Endothelial cell of umbilical vein (primary cell): ENCODE data around the gene UBB. TPM values are rescaled to one million over a fixed set of nuclear protein-coding genes. Genes with fewer than 3 reads are reported as not detected.

Experiments used
- BruUV-seq: library from RNA; stranded (reverse); fragments of 400-500 nt; replicated peaks from 2 replicates; lab custom pipeline; 2021; lab: Mats Ljungman, UMichigan
- CTCF ChIA-PET: fragments of 300-600, 350-600 bp; sonication (Branson Sonifier 250); formaldehyde crosslinking; loops from one replicate; lab custom pipeline; 2021; ENCODE audit warnings: antibody characterized with exemption, inconsistent platforms; lab: Charles Lee
- POLR2A ChIA-PET: fragments of 300-600, 350-600 bp; sonication (Branson Sonifier 250); formaldehyde crosslinking; loops from one replicate; lab custom pipeline; 2021; ENCODE audit warnings: antibody characterized with exemption, inconsistent platforms; lab: Charles Lee
- DNase-seq: peaks from one replicate; pipeline ENCODE4 v3.0.0-alpha.2; 2011; ENCODE audit warnings: low read depth, low spot score
- FAIRE-seq: peaks from 2 replicates; lab custom pipeline; 2011; peaks lifted over from hg19 to GRCh38; lab: Jason Lieb, UNC
- H2AFZ ChIP-seq: 2 replicates; pipeline ENCODE4 v1.6.0; 2012; ENCODE audit warnings: low read depth, low read length, control low read depth, inconsistent platforms
- H3K27ac ChIP-seq: 2 replicates; pipeline ENCODE4 v1.5.1; 2011; ENCODE audit warnings: low read depth, mild to moderate bottlenecking, control low read depth, low read length, moderate library complexity; ENCODE audit not compliant: insufficient read depth
- H3K27me3 ChIP-seq, 2 experiments: 2 replicates each; pipeline versions ENCODE4 v1.6.0 to v1.6.1; 2011; ENCODE audit warnings: low read length in 2 of 2, mixed read lengths in 1 of 2; ENCODE audit not compliant: control insufficient read depth in 2 of 2, insufficient read depth in 2 of 2
- H3K36me3 ChIP-seq, 2 experiments: 2 replicates in 1 of 2; 3 replicates in 1 of 2; pipeline ENCODE4 v1.5.1; 2011; ENCODE audit warnings: low read length in 2 of 2, mild to moderate bottlenecking in 1 of 2, moderate library complexity in 1 of 2; ENCODE audit not compliant: control insufficient read depth in 2 of 2, insufficient read depth in 2 of 2; ENCODE audit errors: extremely low read depth in 1 of 2
- H3K4me1 ChIP-seq: 3 replicates; pipeline ENCODE4 v1.5.1; 2011; ENCODE audit warnings: mild to moderate bottlenecking, low read length; ENCODE audit not compliant: control insufficient read depth, insufficient read depth; ENCODE audit errors: extremely low read depth
- H3K4me2 ChIP-seq: 2 replicates; pipeline ENCODE4 v1.6.1; 2011; ENCODE audit warnings: low read length, control low read depth, mixed read lengths; ENCODE audit not compliant: insufficient read depth
- H3K4me3 ChIP-seq, 3 experiments: fragments of 200-600 bp in 1 of 3; sonication (generic), shearing (Covaris generic) in 1 of 3; replicated peaks in 1 of 3; 2 replicates each; pipeline ENCODE4 v1.5.1; 2011 to 2016; ENCODE audit warnings: control low read depth in 3 of 3, low read length in 3 of 3, mild to moderate bottlenecking in 2 of 3, inconsistent platforms in 1 of 3, low read depth in 1 of 3, moderate library complexity in 1 of 3; ENCODE audit not compliant: insufficient read depth in 1 of 3
- H3K79me2 ChIP-seq: 2 replicates; pipeline ENCODE4 v1.6.0; 2012; ENCODE audit warnings: low read length, inconsistent platforms; ENCODE audit not compliant: control insufficient read depth, insufficient read depth
- H3K9ac ChIP-seq: replicated peaks from 2 replicates; pipeline ENCODE3; 2011; ENCODE audit warnings: low read length, control low read depth; ENCODE audit not compliant: insufficient read depth; ENCODE audit errors: extremely low read depth
- H3K9me1 ChIP-seq: replicated peaks from 3 replicates; pipeline ENCODE4 v1.6.0; 2011; ENCODE audit warnings: mild to moderate bottlenecking, low read length; ENCODE audit not compliant: control insufficient read depth, insufficient read depth; ENCODE audit errors: extremely low read depth
- H3K9me3 ChIP-seq: replicated peaks from 2 replicates; pipeline ENCODE4 v1.5.1; 2012; ENCODE audit warnings: low read length, inconsistent platforms; ENCODE audit not compliant: control insufficient read depth, insufficient read depth
- H4K20me1 ChIP-seq: replicated peaks from 2 replicates; pipeline ENCODE3; 2011; ENCODE audit warnings: mild to moderate bottlenecking, low read length; ENCODE audit not compliant: control insufficient read depth, insufficient read depth; ENCODE audit errors: extremely low read depth
- CTCF ChIP-seq, 2 donors: IDR thresholded peaks; 1 replicate in 1 of 2; 2 replicates in 1 of 2; pipeline ENCODE4 v1.5.1; 2011; ENCODE audit warnings: low read length in 2 of 2, mild to moderate bottlenecking in 2 of 2, moderate library complexity in 2 of 2, control low read depth in 1 of 2, inconsistent platforms in 1 of 2, low read depth in 1 of 2; ENCODE audit not compliant: insufficient read depth in 1 of 2; ENCODE audit errors: extremely low read depth in 1 of 2
- EZH2 ChIP-seq: IDR thresholded peaks from 2 replicates; pipeline ENCODE4 v1.6.1; 2012; ENCODE audit warnings: borderline replicate concordance, low read depth, mild to moderate bottlenecking, moderate library complexity, low read length, inconsistent platforms; ENCODE audit not compliant: severe bottlenecking
- FOS ChIP-seq: IDR thresholded peaks from 2 replicates; pipeline ENCODE4 v1.6.1; 2011; ENCODE audit warnings: mild to moderate bottlenecking, low read length, moderate library complexity, borderline replicate concordance; ENCODE audit not compliant: insufficient read depth
- GATA2 ChIP-seq: IDR thresholded peaks from 2 replicates; pipeline ENCODE4 v1.7.0; 2011; ENCODE audit warnings: low read depth, mild to moderate bottlenecking, moderate library complexity, mixed read lengths, low read length; ENCODE audit not compliant: insufficient read length, insufficient read depth
- JUN ChIP-seq: IDR thresholded peaks from 2 replicates; pipeline ENCODE4 v1.6.1; 2011; ENCODE audit warnings: borderline replicate concordance, low read depth; ENCODE audit not compliant: insufficient read length, insufficient read depth
- MAX ChIP-seq: IDR thresholded peaks from 2 replicates; pipeline ENCODE4 v1.6.1; 2011; ENCODE audit not compliant: insufficient read depth, insufficient read length
- MYC ChIP-seq: IDR thresholded peaks from one replicate; pipeline ENCODE4 v1.6.1; 2011; ENCODE audit warnings: mild to moderate bottlenecking, low read depth, low read length
- POLR2A ChIP-seq: IDR thresholded peaks from 2 replicates; pipeline ENCODE4 v1.6.1; 2012; ENCODE audit warnings: low read depth, mild to moderate bottlenecking, control low read depth, low read length
- POLR2AphosphoS5 ChIP-seq: IDR thresholded peaks from 2 replicates; pipeline ENCODE4 v1.6.1; 2012; ENCODE audit warnings: low read depth, mild to moderate bottlenecking, control low read depth, low read length, moderate library complexity; ENCODE audit not compliant: insufficient read depth
- dilution Hi-C: fragments of 300-500 bp; cut with MboI; formaldehyde crosslinking; loops from one replicate; pipeline ENCODE4 v1.15.0; 2019; ENCODE audit warnings: low sequenced_read_pairs; ENCODE audit not compliant: extremely low pct_ligation_motif_present
- intact Hi-C: fragments of 100-400 bp; cut with micrococcal nuclease; formaldehyde crosslinking; loops from one replicate; pipeline ENCODE4 v1.10.0; 2022
- polyA plus RNA-seq, 4 experiments: library from polyadenylated mRNA; depleted of rRNA in 3 of 4; stranded (reverse) in 3 of 4; unstranded in 1 of 4; fragments of >200 nt; gene quantifications; 2 replicates each; pipeline versions ENCODE4 v1.2.1 to v1.2.3, GENCODE V29; 2011 to 2012; ENCODE audit warnings: missing spikeins in 1 of 4
- total RNA-seq: library from RNA; stranded (reverse); gene quantifications from 2 replicates; pipeline ENCODE4 v1.2.3, GENCODE V29; 2021

UBB gene
- total and polyA plus RNA-seq, 2 donors (not counting 3 experiments of a cell fraction or from before 2014, with no cell fraction given), result 1,294 to 1,683 TPM

DNA sequence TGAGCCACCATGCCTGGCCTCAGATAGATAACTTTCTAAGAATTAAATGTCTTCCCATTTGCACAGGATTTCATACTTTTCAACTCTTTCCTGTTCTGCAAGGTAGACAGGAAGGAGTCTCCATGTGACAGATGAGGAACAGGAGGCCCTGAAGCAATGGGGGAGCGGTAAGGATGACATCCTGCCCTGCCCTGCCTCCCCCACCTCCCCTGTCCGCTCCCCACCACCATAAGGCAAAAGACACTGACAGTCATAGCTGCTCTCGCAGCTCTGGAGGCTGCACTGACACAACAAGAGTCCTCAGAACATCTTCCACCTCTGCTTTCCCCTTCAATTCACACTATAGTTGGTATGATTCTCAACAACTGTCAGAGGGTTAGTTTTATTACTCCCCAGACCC is 37.3 kb upstream of the UBB start:
- Histone ChIP-seq H3K36me3 (peaks cover 2 to 3% of the 10 kb centered on the region in 2 experiments), H3K4me2 (no peak overlapping the region), H3K9ac (no peak overlapping the region), H4K20me1 (no peaks in the 10 kb centered on the region), H3K27me3 (no peaks in the 10 kb centered on the region), H3K27ac (no peak overlapping the region), H2AFZ (no peak overlapping the region), H3K9me3 (no peaks in the 10 kb centered on the region), H3K4me1 (no peaks in the 10 kb centered on the region), H3K4me3 (no peak overlapping the region), H3K79me2 (no peaks in the 10 kb centered on the region), H3K9me1 (no peaks in the 10 kb centered on the region)
- dilution Hi-C loops, result no loop called here
- TF ChIP-seq MYC, result no peak
- TF ChIP-seq POLR2A, result no peak
- TF ChIP-seq FOS, result no peak
- no peak for TF ChIP-seq GATA2
- no peak for TF ChIP-seq MAX
- TF ChIP-seq POLR2AphosphoS5, result no peak
- TF ChIP-seq JUN, result no peak
- TF ChIP-seq EZH2, result no peak
- no peak for TF ChIP-seq CTCF (IDR thresholded peaks at IDR 0.05; ENCODE audit: extremely low read depth in 1 of 2, insufficient read depth in 1 of 2, low read depth in 1 of 2, low read length in 2 of 2)
- no TSS peak for BruUV-seq
- ChIA-PET POLR2A (no interaction called here), CTCF (interaction anchor here (0.6 to 4.6 kb wide), 2 partner anchors 8 to 138 kb away, joined by 3 to 20 read pairs; partner anchors contain the start of gene CENPV)
- DNase-seq, result no peak
- intact Hi-C loops, result no loop called here
- FAIRE-seq, result no peak
